Activated CD4-positive, alpha-beta T cell treated with anti-CD3 and anti-CD28 coated beads, Interleukin-2, Interleukin-6, amounts not matched to agents 100 ng/mL and 50 ng/mL, durations not matched to agents 16 hours and 8 hours (primary cell): ENCODE measurements around the gene DHRSX.

Source experiments
- DNase-seq: peaks from one replicate; pipeline ENCODE4 v3.0.0-alpha.2; 2020

DHRSX gene

DNA sequence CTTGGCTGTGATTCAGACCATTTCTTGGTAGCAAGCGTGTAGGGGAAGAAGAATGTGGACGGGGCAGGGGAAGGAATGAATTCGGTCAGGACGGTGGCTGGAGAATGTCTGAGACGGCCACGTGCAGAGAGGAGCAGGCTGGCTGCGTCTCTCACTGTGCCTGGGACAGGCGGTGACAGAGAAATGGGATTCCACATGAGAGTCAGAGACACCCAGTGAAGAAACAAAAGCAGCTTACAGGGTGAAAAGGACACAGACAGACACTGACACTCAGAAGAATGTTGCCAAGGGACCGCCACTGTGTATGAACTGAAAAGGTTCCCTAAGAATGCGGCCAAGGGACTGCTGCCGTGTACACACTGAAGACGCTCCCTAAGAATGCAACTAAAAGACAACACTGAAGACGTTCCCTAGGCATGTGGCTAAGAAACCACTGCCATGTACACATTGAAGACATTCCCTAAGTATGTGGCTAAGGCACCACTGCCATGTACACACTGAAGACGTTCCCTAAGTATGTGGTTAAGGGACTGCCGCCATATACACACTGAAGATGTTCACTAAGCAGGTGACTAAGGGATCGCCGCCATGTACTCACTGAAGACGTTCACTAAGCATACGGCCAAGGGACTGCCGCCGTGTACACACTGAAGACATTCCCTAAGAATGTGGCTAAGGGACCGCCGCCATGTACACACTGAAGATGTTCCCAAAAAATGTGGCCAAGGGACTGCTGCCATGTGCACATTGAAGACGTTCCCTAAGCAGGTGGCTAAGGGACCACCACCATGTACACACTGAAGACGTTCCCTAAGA lies 49.1 kb downstream of the DHRSX start:
- no peak for DNase-seq

DNA sequence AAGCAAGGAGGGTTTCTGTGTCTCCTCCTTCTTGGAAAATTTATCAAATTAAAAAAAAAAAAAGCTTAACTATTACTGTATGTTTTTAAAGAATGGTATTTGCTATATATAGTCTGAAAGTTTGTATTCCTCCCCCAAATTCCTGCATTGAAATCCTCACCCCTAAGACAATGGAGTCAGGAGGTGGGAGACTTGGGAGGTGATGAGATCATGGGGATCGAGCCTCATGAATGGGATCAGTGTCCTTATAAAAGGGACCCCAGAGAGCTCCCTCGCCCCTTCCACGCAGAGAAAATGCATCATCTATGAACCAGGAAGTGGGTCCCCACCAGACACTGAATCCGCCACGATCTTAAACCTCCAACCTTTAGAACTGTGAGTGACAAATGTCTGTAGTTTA lies 50.1 kb downstream of the DHRSX start:
- DNase-seq = no peak

DNA sequence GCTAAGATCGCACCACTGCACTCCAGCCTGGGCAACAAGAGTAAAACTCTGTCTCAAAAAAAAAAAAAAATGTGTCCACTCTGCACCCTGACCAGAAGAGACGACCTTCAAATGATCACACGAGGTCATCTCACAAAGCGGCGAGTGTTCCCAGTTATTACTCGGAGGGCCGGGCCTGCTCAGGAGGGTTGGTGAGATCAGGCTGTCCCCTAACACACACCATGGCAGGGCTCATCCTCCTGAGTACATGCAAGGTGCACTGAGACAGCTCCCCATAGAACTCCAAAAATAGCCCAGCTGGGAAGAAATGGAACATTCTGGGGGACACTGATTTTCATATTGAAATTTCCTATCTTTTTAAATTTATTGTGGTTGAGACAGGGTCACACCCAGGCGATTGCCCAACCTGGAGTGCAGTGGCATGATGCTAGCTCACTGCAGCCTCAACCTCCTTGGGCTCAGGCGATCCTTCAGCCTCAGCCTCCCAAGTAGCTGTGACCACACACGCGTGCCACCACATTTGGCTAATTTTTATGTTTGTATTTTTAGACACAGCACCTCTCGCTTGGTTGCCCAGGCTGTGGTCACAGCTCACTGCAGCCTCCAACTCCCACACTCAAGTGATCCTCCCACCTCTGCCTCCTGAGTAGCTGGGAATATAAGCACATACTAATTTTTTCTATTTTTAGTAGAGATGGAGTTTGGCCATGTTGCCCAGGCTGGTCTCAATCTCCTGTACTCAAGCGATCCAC lies 51.5 kb downstream of the DHRSX start:
- DNase-seq = no peak

DNA sequence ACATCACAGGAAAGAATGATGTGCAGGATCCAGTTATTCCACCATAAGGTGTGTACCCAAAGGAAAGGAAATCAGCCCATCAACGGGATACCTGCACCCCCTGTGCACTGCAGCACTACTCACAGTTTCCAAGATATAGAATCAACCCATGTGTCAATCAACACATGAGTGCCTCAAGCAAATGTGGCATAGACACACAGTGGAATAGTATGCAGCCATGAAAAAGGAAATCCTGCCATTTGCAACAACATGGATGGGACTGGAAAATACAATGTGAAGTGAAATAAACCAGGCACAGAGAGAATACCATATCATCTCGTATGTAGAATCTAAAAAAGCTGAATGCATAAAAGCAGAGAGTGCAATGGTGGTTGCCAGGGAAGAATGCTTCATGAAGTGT lies 53.3 kb downstream of the DHRSX start:
- DNase-seq = no peak

DNA sequence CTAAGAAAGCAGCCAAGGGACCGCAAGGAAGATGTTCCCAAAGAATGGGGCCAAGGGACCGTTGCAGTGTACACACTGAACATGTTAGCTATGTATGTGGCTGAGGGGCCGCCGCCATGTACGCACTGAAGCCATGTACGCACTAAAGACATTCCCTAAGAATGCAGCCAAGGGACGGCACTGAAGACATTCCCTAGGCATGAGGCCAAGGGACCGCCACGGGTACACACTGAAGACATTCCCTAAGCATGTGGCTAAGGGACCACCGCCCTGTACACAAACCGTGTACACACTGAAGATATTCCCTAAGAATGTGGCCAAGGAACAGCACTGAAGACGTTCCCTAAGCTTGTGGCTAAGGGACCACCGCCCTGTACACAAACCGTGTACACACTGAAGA lies 54.0 kb downstream of the DHRSX start:
- DNase-seq = no peak

DNA sequence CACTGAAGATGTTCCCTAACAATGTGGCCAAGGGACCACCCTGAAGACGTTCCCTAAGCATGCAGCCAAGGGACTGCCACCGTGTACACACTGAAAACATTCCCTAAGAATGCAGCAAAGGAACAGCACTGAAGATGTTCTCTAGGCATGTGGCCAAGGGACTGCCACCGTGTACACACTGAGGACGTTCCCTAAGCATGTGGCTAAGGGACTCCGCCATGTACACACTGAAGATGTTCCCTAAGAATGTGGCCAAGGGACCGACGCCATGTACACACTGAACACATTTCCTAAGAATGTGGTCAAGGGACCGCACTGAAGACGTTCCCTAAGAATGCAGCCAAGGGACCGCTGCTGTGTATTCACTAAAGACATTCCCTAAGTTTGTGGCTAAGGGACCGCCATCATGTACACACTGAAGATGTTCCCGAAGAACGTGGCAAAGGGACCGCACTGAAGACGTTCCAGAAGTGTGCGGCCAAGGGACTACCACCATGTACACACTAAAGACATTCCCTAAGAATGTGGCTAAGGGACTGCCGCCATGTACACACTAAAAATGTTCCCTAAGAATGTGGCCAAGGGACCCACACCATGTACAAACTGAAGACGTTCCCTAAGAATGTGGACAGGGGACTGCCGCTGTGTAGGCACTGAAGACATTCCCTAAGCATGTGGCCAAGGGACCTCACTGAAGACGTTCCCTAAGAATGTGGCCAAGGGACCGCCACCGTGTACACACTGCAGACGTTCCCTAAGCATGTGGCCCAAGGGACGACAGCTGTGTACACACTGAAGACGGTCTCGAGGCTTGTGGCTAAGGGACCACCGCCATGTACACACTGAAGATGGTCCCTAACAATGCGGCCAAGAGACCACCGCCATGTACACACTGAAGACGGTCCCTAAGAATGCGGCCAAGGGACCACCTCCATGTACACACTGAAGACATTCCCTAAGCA lies 54.8 kb downstream of the DHRSX start:
- DNase-seq = no peak

DNA sequence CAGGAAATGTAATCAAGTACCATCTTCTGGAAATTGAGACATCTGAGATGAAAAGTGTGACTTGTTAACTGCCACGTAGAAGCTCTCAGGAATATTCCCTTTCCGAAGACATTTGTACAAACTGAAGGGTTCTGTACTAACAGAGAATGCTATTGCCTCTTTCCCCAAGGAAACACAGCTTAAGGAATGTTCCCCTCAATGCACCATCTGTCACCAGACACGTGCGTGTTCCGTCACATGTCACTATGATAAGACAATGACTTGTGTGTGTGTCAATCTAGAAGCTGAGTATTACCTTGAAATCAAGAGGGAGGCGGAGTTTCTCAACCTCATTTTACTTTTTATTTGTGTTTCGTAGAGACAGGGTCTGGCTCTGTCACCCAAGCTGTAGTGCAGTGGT lies 58.1 kb downstream of the DHRSX start:
- no peak for DNase-seq

DNA sequence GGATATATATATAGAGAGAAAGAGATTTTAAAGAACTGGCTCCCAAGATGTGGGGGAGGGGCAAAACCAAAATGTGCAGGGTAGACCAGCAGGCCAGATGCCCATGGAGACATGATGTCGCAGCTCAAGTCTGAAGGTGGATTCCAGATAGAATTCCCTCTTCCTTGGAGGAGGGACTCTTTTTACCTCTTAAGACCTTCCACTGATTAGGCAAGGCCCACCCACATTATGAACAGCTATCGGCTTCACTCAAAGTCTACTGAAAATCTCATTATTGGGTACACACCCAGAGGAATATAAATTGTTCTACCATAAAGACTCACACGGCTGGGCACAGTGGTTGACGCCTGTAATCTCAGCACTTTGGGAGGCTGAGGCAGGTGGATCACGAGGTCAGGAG lies 59.3 kb downstream of the DHRSX start:
- DNase-seq = no peak

DNA sequence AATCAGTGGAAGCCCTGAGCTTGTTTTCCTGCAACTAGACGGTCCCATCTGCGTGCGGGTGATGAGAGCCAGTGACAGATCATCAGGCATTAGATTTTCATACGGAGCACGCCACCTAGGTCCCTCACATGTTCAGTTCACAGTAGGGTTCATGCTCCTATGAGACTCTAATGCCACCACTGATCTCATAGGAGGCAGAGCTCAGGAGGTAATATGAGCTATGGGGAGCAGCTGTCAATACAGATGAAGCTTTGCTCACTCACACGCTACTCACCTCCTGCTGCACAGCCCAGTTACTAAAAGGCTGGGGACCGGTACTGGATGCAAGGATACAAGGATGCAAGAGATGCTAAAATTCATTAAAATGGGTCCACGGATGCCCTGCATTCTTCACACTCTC lies 61.2 kb downstream of the DHRSX start:
- no peak for DNase-seq

DNA sequence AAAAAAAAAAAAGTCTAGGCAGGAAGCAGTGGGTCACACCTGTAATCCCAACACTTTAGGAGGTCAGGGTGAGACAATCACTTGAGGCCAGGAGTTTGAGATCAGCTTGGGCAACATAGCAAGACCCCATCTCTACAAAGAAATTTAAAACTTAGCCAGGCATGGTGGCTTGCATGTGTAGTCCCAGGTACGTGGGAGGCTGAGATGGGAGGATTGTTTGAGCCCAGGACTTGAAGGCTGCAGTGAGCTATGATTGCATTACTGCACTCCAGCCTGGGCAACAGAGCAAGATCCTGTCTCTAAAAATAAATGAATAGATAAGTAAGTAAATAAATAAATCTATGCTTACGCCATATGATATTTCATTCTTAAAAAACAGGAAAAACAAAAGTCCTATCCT lies 65.3 kb downstream of the DHRSX start:
- DNase-seq = no peak

DNA sequence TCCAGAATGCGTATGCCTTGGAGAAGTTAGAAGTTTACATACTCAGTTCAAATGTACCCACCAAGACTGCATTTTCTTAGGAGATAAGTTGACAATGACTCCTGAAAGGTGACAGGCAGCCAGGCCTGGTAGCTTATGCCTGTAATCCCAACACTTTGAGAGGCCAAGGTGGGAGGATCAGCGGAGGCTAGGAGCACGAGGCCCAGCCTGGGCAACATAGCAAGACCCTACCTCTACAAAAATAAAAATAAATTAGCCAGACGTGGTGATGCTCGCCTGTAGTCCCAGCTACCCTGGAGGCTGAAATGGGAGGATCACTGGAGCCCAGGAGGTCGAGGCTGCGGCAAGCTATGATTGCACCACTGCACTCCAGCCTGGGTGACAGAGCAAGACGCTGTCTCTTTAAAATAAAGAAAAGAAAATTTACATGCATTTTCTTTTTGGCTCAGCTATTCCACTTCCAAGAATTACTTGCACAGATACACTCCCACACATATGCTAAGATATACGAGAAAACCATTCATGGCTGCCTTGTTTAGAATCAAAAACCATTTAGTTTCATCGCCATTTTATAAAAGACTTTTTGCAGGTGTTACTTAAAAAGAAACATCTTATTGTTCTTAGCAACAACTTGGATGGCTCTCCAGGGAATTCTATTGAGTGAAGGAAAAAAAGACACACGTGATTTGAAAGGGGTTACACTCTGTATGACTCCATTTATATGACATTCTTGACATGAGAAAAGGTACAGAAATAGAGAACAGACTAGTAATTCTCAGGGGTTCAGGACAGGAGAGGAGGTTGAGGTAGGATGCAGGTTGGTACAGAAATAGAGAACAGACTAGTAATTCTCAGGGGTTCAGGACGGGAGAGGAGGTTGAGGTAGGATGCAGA lies 66.3 kb downstream of the DHRSX start:
- no peak for DNase-seq

DNA sequence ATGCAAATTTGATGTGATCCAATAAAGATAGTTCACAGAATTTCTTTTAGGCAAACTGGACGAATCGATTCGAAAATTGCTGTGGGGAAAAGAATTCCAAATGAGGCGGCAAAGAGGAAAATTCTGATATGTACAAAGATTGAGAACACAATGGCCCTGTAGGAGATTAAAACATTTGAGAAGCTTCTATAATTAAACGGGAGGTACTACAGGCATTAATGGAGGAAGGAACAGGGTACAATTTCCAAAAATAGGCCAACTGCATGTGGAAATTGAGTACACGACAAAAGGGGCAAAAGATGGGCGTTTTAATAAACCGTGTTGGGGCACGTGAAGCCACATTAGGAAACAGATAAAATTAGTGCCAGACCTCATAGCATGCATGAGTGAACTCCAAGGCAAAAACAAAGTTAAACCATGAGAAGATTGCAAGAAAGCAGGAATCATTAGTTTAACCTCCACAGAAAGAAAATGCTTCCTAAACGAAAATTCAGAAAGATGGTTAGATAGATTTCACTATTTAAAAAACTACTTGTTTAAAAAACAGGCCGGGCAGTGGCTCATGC lies 68.4 kb downstream of the DHRSX start:
- DNase-seq = no peak

DNA sequence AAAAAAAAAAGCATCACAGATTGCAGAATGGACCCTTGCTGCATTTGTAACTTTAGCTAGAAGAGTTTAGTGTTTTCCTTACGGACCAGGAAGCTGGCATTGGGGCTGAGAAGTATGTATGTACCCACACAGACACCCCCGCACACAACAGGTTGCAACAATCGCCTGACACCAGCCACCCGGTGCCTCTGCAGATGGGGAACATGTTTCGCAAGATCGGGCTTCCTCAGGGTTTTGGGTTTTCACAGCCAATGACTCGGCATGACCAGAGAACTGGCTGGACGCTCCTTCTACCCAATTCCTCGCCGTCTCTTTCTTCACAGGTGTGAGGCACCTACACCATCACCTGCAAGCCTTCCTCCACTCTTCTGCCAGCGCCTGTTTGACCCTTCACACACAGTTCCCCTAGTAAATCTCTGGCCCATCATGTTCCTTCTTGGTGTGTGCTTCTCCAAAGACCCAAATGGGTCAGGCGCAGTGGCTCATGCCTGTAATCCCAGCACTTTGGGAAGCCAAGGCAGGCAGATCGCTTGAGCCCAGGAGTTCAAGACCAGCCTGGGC lies 70.4 kb downstream of the DHRSX start:
- DNase-seq = no peak

DNA sequence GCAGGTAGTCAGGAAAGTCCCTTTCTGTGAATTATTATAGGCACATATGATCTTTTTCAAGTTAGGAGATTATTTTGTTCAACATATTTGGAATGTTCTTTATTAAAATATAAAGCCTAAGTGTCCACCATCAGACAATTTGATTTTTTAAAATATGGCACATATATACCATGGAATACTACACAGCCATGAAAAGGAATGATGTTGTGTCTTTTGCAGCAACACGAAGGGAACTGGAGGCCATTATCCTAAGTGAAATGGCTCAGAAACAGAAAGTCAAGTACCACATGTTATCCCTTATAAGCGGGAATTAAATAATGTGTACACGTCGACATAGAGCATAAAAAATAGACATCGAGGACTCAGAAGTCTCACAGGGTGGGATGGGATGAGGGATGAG lies 73.0 kb downstream of the DHRSX start:
- DNase-seq = no peak

DNA sequence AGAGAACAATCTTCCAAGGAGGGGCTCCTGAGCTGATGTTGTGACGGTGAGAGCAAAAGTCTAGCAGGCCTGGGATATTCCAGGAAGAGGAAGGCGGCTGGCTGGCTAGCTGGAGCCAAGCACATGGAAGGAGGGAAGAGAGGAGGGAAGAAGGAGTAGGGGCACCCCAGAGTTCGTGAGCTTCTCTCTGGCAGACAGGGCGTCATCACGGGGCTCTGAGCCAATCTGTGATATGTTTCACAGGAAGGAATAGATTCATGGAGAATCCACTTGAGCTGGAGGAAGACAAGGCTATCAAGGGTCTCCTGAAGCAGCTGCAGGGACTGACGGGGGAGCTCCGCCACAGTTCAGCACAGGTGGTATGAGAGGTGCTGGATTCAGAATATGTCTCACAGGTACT lies 73.6 kb downstream of the DHRSX start:
- no peak for DNase-seq

DNA sequence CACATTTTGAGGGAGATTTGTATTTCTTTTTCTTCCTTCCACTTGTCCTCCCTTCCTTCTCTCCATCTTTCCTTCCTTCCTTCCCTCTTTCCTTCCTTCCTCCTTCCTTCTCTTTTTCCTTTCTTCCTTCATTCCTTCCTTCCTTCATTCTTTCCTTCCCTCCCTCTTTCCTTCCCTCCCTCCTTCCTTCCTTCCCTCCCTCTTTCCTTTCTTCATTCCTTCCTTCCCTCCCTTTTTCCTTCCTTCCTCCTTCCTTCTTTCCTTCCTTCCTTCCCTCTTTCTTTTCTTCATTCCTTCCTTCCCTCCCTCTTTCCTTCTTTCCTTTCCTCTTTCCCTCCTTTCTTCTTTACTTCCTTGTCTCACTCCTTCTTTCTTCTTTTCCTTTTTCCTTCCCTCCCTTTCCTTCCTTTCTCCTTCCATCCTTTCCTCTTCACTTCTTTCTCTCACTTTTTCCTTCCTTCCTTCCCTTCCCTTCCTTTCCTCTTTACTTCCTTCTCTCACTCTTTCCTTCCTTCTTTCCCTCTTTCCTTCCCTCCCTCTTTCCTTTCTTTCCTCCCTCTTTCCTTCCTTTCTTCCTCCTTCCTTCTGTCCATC lies 74.4 kb downstream of the DHRSX start:
- DNase-seq = no peak

DNA sequence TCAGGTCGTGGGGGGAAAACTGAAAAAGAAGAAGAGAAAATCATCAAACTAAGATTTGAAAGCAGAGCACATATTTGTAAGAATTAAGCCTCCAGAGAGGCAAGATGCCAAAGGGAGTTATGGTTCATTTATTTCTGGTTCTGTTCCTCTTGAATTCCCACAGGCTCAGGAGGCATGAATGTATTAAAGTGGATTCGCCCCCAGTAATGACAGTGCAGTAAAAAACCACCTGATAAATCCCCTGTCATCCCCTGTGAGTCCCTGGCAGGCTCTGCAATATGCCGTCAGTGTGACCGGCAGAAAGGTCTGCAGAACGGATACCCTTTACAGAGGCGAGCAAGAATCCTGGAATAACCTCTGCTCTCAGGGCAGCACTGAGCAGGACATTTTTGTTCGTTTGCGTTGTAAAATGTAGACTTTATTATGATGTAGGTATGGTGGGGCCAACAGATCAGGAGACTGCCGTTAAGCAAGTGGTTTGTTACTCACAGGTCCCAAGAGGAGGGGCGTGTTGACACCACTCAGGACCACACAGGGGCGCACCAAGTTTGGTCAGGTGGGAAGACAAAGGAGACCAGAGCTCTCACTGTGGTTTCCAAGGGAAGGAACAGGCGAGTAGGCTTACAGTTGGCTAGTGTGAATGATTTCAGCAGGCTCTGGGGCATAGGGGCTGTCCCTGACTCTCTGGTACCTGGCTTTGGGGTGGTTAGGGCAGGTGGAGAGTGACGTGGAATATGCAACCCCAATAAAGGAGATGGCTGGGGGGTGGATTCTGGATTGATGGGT lies 75.3 kb downstream of the DHRSX start:
- no peak for DNase-seq

DNA sequence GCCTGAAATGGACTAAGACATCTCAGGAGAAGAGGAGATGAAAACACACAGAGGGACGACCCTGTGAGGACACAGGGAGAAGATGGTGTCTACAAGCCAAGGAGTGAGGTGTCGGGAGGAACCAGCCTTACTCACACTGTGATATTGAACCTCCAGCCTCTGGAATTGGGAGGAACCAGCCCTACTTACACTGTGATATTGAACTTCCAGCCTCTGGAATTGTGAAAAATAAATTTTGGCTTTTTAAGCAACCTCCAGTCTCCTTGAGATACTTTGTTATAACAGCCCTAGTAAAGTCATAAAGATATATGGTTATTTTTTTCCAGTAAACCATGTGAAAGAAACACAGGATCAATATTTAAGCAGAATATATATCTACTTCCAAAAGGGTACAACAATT lies 76.5 kb downstream of the DHRSX start:
- DNase-seq = no peak

DNA sequence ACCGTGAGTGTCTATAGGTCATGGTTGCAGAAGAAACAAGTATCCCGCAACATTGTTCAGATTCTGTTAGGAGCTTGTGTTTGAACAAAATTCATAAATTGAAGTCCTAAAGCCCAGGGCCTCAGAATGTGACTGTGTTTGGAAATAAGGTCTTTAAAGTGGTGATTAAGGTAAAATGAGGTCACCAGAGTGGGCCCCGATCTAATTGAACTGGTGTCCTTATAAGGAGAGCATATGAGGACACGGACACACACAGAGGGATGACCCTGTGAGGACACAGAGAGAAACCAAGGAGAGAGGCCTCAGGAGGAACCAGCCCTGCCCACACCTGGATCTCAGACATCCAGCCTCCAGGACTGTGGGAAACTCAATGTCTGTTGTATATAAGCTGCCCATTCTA lies 76.9 kb downstream of the DHRSX start:
- DNase-seq = no peak

DNA sequence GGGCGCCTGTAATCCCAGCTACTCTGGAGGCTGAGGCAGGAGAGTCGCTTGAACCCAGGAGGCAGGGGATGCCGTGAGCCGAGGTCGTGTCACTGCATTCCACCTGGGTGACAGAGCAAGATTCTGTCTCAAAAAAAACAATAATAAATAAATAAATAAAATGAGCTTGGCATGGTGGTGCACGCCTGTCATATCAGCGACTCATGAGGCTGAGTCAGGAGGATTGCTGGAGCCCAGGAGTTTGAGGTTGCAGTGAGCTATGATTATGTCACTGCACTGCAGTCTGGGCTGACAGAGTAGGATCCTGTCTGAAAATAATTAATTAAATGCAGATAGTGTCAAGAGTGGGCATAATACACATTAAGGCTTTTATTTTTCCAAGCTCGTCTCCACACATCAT lies 77.5 kb downstream of the DHRSX start:
- DNase-seq = no peak
